Fibroblast of skin of back (primary cell): ENCODE data around the gene GDF10.

Source experiments
- DNase-seq: peaks from one replicate; pipeline ENCODE4 v3.0.0-alpha.2; 2013

Gene GDF10

DNA sequence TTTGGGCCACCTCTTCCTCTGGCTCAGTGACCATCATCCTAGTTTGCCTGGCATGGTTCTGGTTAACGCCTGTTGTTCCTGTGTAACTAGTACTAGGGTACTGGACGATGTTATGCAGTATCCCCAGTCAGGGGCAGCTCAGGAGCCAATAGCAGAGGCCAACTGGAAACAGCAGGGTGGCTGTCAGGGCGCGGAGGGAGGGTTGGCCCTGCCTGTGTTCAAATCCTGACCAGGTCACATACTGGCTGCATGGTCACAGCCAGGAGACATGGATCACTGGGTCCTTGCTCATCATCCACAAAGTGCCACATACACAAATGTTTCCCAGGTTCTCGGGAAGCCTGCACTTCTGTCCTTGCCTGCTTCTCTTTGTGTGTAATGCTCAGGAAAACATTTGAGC is 35.9 kb downstream of the GDF10 start:
- no peak for DNase-seq

GRCh38 chr10:47336387-47337134 is 36.6 kb downstream of the GDF10 start:
- DNase-seq = peak; percentile 84

- DNase-seq = no peak
Observed at GRCh38 chr10:47337310-47337709, 37.3 kb downstream of the GDF10 start.

DNA sequence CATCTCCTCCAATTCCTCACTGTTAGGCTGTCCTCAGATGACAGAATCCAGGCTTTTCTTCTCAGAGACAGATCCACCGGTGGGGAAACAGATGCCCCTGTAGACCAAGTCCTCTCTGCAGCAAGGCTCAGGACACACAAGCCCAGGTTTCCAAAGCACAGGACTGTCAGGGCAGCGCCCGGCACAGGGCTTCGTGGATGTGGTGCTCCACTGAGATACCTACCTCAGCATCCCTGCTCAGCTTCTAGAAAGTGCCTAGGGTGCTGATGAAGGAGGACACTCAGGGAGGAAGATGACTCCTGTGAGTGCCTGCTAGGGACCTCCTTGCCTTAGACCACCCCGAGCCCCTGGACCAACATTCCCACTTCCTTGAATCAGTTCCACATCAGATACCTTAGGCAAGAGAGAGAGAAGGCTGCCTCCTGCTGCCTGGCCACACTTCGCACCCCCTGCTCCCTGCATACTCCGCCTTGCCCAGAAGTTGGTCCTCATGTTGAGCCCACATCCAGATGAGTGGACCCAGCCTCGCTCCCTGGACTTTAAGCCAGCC is 39.3 kb downstream of the GDF10 start:
- DNase-seq = no peak

- DNase-seq = no peak
Observed at GRCh38 chr10:47339759-47340607, 40.0 kb downstream of the GDF10 start.

GRCh38 chr10:47340608-47341170 is 40.7 kb downstream of the GDF10 start:
- DNase-seq = peak; percentile 51

- DNase-seq = no peak
Observed at GRCh38 chr10:47344996-47345870, 45.2 kb downstream of the GDF10 start.

DNA sequence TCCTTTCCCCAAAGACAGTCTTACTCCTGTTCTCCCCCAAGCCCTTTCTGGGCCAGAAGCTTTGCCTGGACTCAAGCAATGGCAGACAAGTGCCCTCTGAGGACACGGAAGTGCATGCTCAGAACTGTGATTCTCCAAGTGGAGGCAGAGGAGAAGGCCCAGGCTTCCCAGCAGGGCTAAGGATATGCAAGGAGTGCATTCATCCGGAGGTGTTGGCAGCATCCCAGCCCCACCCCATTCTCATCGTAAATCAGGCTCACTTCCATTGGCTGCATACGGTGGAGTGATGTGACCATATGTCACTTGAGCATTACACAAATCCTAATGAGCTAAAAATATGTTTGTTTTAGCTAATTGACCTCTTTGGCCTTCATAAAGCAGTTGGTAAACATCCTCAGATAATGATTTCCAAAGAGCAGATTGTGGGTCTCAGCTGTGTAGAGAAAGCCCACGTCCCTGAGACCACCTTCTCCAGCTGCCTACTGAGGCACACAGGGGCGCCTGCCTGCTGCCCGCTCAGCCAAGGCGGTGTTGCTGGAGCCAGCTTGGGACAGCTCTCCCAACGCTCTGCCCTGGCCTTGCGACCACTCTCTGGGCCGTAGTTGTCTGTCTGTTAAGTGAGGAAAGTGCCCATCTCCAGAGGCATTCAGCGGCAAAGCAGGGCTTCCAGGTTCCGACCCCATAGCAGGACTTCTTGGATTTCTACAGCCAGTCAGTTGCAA is 46.7 kb downstream of the GDF10 start:
- DNase-seq = no peak

GRCh38 chr10:47347303-47347675 is 47.3 kb downstream of the GDF10 start:
- DNase-seq = no peak

GRCh38 chr10:47348138-47348651 is 48.2 kb downstream of the GDF10 start, which contains the start of gene RBP3:
Gene RBP3 (plus strand): TSS chr10:47348363. CDS start chr10:47348485, 122 bp downstream.
- no peak for DNase-seq

- DNase-seq = no peak
Observed at GRCh38 chr10:47348661-47349470, 48.9 kb downstream of the GDF10 start.

GRCh38 chr10:47349516-47349915 is 49.5 kb downstream of the GDF10 start:
- no peak for DNase-seq

- DNase-seq = no peak
Observed at GRCh38 chr10:47349941-47350371, 50.0 kb downstream of the GDF10 start.

DNA sequence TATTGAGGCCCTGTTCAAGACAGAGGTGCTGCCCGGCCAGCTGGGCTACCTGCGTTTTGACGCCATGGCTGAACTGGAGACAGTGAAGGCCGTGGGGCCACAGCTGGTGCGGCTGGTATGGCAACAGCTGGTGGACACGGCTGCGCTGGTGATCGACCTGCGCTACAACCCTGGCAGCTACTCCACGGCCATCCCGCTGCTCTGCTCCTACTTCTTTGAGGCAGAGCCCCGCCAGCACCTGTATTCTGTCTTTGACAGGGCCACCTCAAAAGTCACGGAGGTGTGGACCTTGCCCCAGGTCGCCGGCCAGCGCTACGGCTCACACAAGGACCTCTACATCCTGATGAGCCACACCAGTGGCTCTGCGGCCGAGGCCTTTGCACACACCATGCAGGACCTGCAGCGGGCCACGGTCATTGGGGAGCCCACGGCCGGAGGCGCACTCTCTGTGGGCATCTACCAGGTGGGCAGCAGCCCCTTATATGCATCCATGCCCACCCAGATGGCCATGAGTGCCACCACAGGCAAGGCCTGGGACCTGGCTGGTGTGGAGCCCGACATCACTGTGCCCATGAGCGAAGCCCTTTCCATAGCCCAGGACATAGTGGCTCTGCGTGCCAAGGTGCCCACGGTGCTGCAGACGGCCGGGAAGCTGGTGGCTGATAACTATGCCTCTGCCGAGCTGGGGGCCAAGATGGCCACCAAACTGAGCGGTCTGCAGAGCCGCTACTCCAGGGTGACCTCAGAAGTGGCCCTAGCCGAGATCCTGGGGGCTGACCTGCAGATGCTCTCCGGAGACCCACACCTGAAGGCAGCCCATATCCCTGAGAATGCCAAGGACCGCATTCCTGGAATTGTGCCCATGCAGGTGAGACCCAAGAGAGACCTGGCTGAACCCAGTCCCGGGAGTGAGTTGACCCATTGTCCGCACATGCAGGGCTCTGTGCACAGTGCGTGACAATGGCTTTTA is 51.0 kb downstream of the GDF10 start:
- no peak for DNase-seq

GRCh38 chr10:47351899-47352815 is 52.2 kb downstream of the GDF10 start:
- no peak for DNase-seq

GRCh38 chr10:47353351-47353750 is 53.4 kb downstream of the GDF10 start:
- DNase-seq = no peak

GRCh38 chr10:47354165-47354564 is 54.2 kb downstream of the GDF10 start:
- DNase-seq = no peak

DNA sequence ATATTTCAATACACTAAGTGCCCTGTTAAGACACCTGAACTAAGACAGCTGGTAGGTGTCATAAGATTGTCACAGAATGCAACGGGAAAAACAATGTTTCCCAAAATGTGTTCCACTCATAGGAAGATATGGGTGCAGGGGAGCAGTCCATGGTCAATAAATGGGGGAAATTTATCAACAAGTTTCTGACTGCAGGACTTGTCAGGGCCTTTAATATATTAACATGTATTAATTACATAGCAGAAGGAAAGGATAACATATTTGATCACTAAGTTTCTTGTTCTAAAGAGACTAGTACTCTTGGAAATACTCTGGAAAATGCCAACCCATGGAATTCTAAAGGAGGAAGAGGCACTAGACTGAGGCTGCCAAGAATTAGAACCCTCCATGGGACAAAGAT is 54.9 kb downstream of the GDF10 start:
- DNase-seq = no peak
